Measurements from ENCODE around the gene FCHO2. TPM values are rescaled to one million over a fixed set of nuclear protein-coding genes. Genes with fewer than 3 reads are reported as not detected.

Gene FCHO2
- total and polyA plus RNA-seq, 2 donors (not counting 3 experiments of a cell fraction or from before 2014, with no cell fraction given) = 12.0 to 25.2 TPM

- Histone ChIP-seq H3K9me3 (replicated peaks; ENCODE audit: control insufficient read depth, insufficient read depth, low read length) (no peaks in the 10 kb centered on the region), H3K9me1 (replicated peaks; ENCODE audit: control insufficient read depth, extremely low read depth, insufficient read depth, low read length) (no peaks in the 10 kb centered on the region), H3K4me2 (ENCODE audit: insufficient read depth, low read length) (no peak overlapping the region), H3K9ac (replicated peaks; ENCODE audit: extremely low read depth, insufficient read depth, low read length) (no peak overlapping the region), H3K27ac (ENCODE audit: insufficient read depth, low read depth, low read length) (no peak overlapping the region), H3K4me3 (replicated peaks in 1 of 3; ENCODE audit: insufficient read depth in 1 of 3, low read depth in 1 of 3, low read length in 3 of 3) (no peak overlapping the region), H4K20me1 (replicated peaks; ENCODE audit: control insufficient read depth, extremely low read depth, insufficient read depth, low read length) (no peaks in the 10 kb centered on the region), H3K27me3 (ENCODE audit: control insufficient read depth in 2 of 2, insufficient read depth in 2 of 2, low read length in 2 of 2) (peaks cover 0 to 1% of the 10 kb centered on the region in 2 experiments), H3K4me1 (ENCODE audit: control insufficient read depth, extremely low read depth, insufficient read depth, low read length) (no peaks in the 10 kb centered on the region), H3K79me2 (ENCODE audit: control insufficient read depth, insufficient read depth, low read length) (no peaks in the 10 kb centered on the region), H2AFZ (ENCODE audit: low read depth, low read length) (no peak overlapping the region), H3K36me3 (ENCODE audit: control insufficient read depth in 2 of 2, extremely low read depth in 1 of 2, insufficient read depth in 2 of 2, low read length in 2 of 2) (no peaks in the 10 kb centered on the region)
- dilution Hi-C loops (cut with MboI; ENCODE audit: extremely low pct_ligation_motif_present, low sequenced_read_pairs) = no loop called here
- TF ChIP-seq CTCF (IDR thresholded peaks at IDR 0.05; ENCODE audit: extremely low read depth in 1 of 2, insufficient read depth in 1 of 2, low read depth in 1 of 2, low read length in 2 of 2) (no peak), JUN (IDR thresholded peaks at IDR 0.05; ENCODE audit: borderline replicate concordance, insufficient read depth, insufficient read length, low read depth) (no peak), GATA2 (IDR thresholded peaks at IDR 0.05; ENCODE audit: insufficient read depth, insufficient read length, low read depth, low read length) (no peak), MYC (IDR thresholded peaks at IDR 0.05; ENCODE audit: low read depth, low read length) (no peak), MAX (IDR thresholded peaks at IDR 0.05; ENCODE audit: insufficient read depth, insufficient read length) (no peak), POLR2A (IDR thresholded peaks at IDR 0.05; ENCODE audit: low read depth, low read length) (no peak), POLR2AphosphoS5 (IDR thresholded peaks at IDR 0.05; ENCODE audit: insufficient read depth, low read depth, low read length) (no peak), FOS (IDR thresholded peaks at IDR 0.05; ENCODE audit: borderline replicate concordance, insufficient read depth, low read length) (no peak), EZH2 (IDR thresholded peaks at IDR 0.05; ENCODE audit: borderline replicate concordance, low read depth, low read length, severe bottlenecking) (no peak)
- FAIRE-seq (no peak), DNase-seq (ENCODE audit: low read depth, low spot score) (no peak)
- BruUV-seq (replicated peaks) = no TSS peak
- ChIA-PET CTCF (interaction anchor here (1.0 to 3.5 kb wide), 2 partner anchors 9 to 36 kb away, joined by 3 to 24 read pairs; no protein-coding TSS in a partner anchor), POLR2A (no interaction called here)
- intact Hi-C loops (cut with micrococcal nuclease) = loop anchor here (1.0 kb wide), 2 partner anchors 35 to 67 kb away; no protein-coding TSS in a partner anchor
Observed at GRCh38 chr5:73135021-73135420, 179.2 kb downstream of the FCHO2 start.
